HepG2 (cell line): ENCODE data around the gene TXNDC11. TPM values are rescaled to one million over a fixed set of nuclear protein-coding genes. Genes with fewer than 3 reads are reported as not detected.

ENCODE experiments used
- ATAC-seq: fragments of 200-7000 bp; cut with Tn5 transposase; 3 replicates; pipeline ENCODE4 v1.9.1; 2020; ENCODE audit warnings: mild to moderate bottlenecking, moderate library complexity
- BruUV-seq: library from RNA; stranded (reverse); fragments of 400-500 nt; replicated peaks from 2 replicates; lab custom pipeline; 2021; lab: Mats Ljungman, UMichigan
- CTCF ChIA-PET: fragments of 300-600 bp; formaldehyde crosslinking; extraction: SDS; loops from one replicate; lab custom pipeline; 2021; ENCODE audit warnings: low total read pairs, inconsistent platforms, low intra/inter-chr PET ratio; lab: Yijun Ruan, JAX
- POLR2A ChIA-PET: fragments of 350-600 bp; sonication (Branson Sonifier 250); formaldehyde crosslinking; loops from one replicate; lab custom pipeline; 2020; ENCODE audit warnings: antibody characterized with exemption, inconsistent platforms; lab: Yijun Ruan, JAX
- DNase-seq: peaks from one replicate; pipeline ENCODE4 v3.0.0-alpha.2; 2015; ENCODE audit warnings: low spot score
- FAIRE-seq: peaks from 3 replicates; lab custom pipeline; 2011; peaks lifted over from hg19 to GRCh38; lab: Jason Lieb, UNC
- H2AFZ ChIP-seq: one replicate; pipeline ENCODE4 v1.6.1; 2011; ENCODE audit warnings: low read length, inconsistent platforms
- H3K27ac ChIP-seq: fragments of 300-600 bp; 3 replicates; pipeline ENCODE4 v1.8.0; 2011; ENCODE audit warnings: mixed run types, mild to moderate bottlenecking, mixed read lengths, low read length, inconsistent platforms; ENCODE audit not compliant: insufficient read depth; ENCODE audit errors: extremely low read length
- H3K27me3 ChIP-seq, 2 experiments: fragments of 200-600 bp in 1 of 2; 2 replicates in 1 of 2; 3 replicates in 1 of 2; pipeline versions ENCODE4 v1.6.0 to v1.8.0; 2011; ENCODE audit warnings: low read length in 2 of 2, mild to moderate bottlenecking in 2 of 2, moderate library complexity in 2 of 2, inconsistent platforms in 1 of 2; ENCODE audit not compliant: insufficient read depth in 2 of 2, control insufficient read depth in 1 of 2
- H3K36me3 ChIP-seq, 2 experiments: fragments of 200-600 bp in 1 of 2; replicated peaks in 1 of 2; 2 replicates in 1 of 2; 3 replicates in 1 of 2; pipeline versions ENCODE4 v1.5.1 to v1.8.0; 2011; ENCODE audit warnings: low read length in 2 of 2, inconsistent platforms in 1 of 2; ENCODE audit not compliant: insufficient read depth in 2 of 2, control insufficient read depth in 1 of 2
- H3K4me1 ChIP-seq: 2 replicates; pipeline ENCODE4 v1.5.1; 2012; ENCODE audit warnings: low read length, inconsistent platforms; ENCODE audit not compliant: insufficient read depth
- H3K4me2 ChIP-seq: 2 replicates; pipeline ENCODE4 v1.6.0; 2011; ENCODE audit warnings: low read depth, low read length, inconsistent platforms
- H3K4me3 ChIP-seq, 3 experiments: fragments of 200-600 bp in 1 of 3; sonication (generic), shearing (Covaris generic) in 1 of 3; replicated peaks in 1 of 3; 2 replicates each; pipeline ENCODE4 v1.5.1; 2011 to 2016; ENCODE audit warnings: low read length in 3 of 3, inconsistent platforms in 2 of 3, low read depth in 2 of 3, mild to moderate bottlenecking in 2 of 3, control low read depth in 1 of 3, mixed read lengths in 1 of 3; ENCODE audit not compliant: insufficient read depth in 1 of 3
- H3K79me2 ChIP-seq: one replicate; pipeline ENCODE4 v1.6.1; 2011; ENCODE audit warnings: low read length, inconsistent platforms; ENCODE audit not compliant: insufficient read depth
- H3K9ac ChIP-seq: 2 replicates; pipeline ENCODE4 v1.6.0; 2011; ENCODE audit warnings: mild to moderate bottlenecking, low read depth, low read length, inconsistent platforms; ENCODE audit not compliant: insufficient read depth
- H3K9me3 ChIP-seq: 2 replicates; pipeline ENCODE4 v1.5.1; 2012; ENCODE audit warnings: mild to moderate bottlenecking, low read length
- H4K20me1 ChIP-seq: 2 replicates; pipeline ENCODE4 v1.6.0; 2011; ENCODE audit warnings: inconsistent platforms, mild to moderate bottlenecking, low read length, moderate library complexity; ENCODE audit not compliant: insufficient read depth
- MIER3 ChIP-seq: IDR thresholded peaks from 2 replicates; pipeline ENCODE4 v1.6.1; 2016; ENCODE audit warnings: missing compliant biosample characterization, borderline replicate concordance
- MLLT10 ChIP-seq: sonication (generic); formaldehyde crosslinking; IDR thresholded peaks from 2 replicates; pipeline ENCODE4 v1.4.0; 2020; ENCODE audit warnings: missing genetic modification reagents
- TAF15 ChIP-seq: fragments of 200-400 bp; formaldehyde crosslinking; IDR thresholded peaks from one replicate; pipeline ENCODE4 v1.6.1; 2018; ENCODE audit warnings: mild to moderate bottlenecking, low read depth, low read length; ENCODE audit not compliant: poor library complexity, severe bottlenecking
- ZBTB2 ChIP-seq: sonication (generic); formaldehyde crosslinking; IDR thresholded peaks from 2 replicates; pipeline ENCODE4 v1.8.0; 2022; ENCODE audit warnings: low read depth, missing genetic modification reagents
- ZBTB26 ChIP-seq: IDR thresholded peaks from 2 replicates; pipeline ENCODE4 v1.6.1; 2016; ENCODE audit warnings: missing compliant biosample characterization, missing genetic modification reagents, borderline replicate concordance
- ZNF407 ChIP-seq: sonication (generic); formaldehyde crosslinking; IDR thresholded peaks from one replicate; pipeline ENCODE4 v1.5.1; 2020; ENCODE audit warnings: mild to moderate bottlenecking, missing genetic modification reagents; ENCODE audit errors: not compliant biosample characterization
- ZNF740 ChIP-seq: sonication (generic); formaldehyde crosslinking; IDR thresholded peaks from 2 replicates; pipeline ENCODE4 v1.4.0; 2020; ENCODE audit warnings: missing genetic modification reagents
- ZSCAN21 ChIP-seq: sonication (generic); formaldehyde crosslinking; IDR thresholded peaks from 2 replicates; pipeline ENCODE4 v1.8.0; 2022; ENCODE audit warnings: mild to moderate bottlenecking, missing genetic modification reagents, moderate library complexity, borderline replicate concordance
- WGBS: methylation state at CpG from one replicate; pipeline ENCODE4 v1.1.6; 2017; ENCODE audit warnings: low lambda C conversion rate; 5-methylcytosine and 5-hydroxymethylcytosine counted together
- in situ Hi-C: cut with HindIII; loops from 2 replicates; pipeline ENCODE4 v1.10.0; 2017; ENCODE audit warnings: low pct_unique_long_range_greater_than_20kb; ENCODE audit not compliant: extremely low pct_ligation_motif_present
- intact Hi-C: fragments of 100-400 bp; cut with micrococcal nuclease; formaldehyde crosslinking; loops from one replicate; pipeline ENCODE4 v1.10.0; 2022; ENCODE audit not compliant: unreplicated experiment
- polyA plus RNA-seq, 8 experiments: library from polyadenylated mRNA; depleted of rRNA in 3 of 8; stranded (reverse) in 7 of 8; unstranded in 1 of 8; fragments of >200 nt; fragmentation: Illumina TruSeq in 4 of 8; extraction: Trizol in 4 of 8; gene quantifications; 2 replicates each; pipeline versions ENCODE4 v1.2.1 to v1.2.3, GENCODE V29; 2011 to 2016; ENCODE audit warnings: low read depth in 4 of 8, missing spikeins in 1 of 8, mixed read lengths in 1 of 8; ENCODE audit not compliant: insufficient read depth in 1 of 8
- total RNA-seq, 5 experiments: library from RNA; depleted of rRNA; stranded (reverse); fragments of >200 nt; fragmentation: Illumina TruSeq; extraction: Trizol; gene quantifications; 2 replicates each; pipeline ENCODE4 v1.2.3, GENCODE V29; 2016; ENCODE audit warnings: low read depth in 1 of 5

The TXNDC11 gene
- total and polyA plus RNA-seq, 2 of the 13 experiments (the other 11 are each of a cell fraction or from before 2014, with no cell fraction given) = 74.9 to 123 TPM

- no peak for TF ChIP-seq ZNF407 (CRISPR knock-in tag)
These were observed 59.5 kb downstream of the TXNDC11 start (continued) for GRCh38 chr16:11683145-11683544.

GRCh38 chr16:11682655-11683096, 60.0 kb downstream of the TXNDC11 start:
- FAIRE-seq = no peak
- H3K27me3 ChIP-seq = no peaks in the 10 kb centered on the region
- no TSS peak for BruUV-seq
- no peaks in the 10 kb centered on the region for H3K4me1 ChIP-seq
- POLR2A ChIA-PET = no interaction called here
- intact Hi-C loops (no loop called here), in situ Hi-C loops (no loop called here)
- no peaks in the 10 kb centered on the region for H3K9me3 ChIP-seq
- DNase-seq = no peak
- no peaks in the 10 kb centered on the region for H3K79me2 ChIP-seq
- no peak overlapping the region for H3K27ac ChIP-seq
- no peak overlapping the region for H3K4me2 ChIP-seq
- TF ChIP-seq ZBTB26 (CRISPR knock-in tag) = no peak
- no peak for TF ChIP-seq ZSCAN21 (CRISPR knock-in tag)
- TF ChIP-seq MIER3 = no peak
- TF ChIP-seq TAF15 = no peak
- no peak for TF ChIP-seq ZBTB2 (CRISPR knock-in tag)
- no peak for TF ChIP-seq ZNF740 (CRISPR knock-in tag)
- TF ChIP-seq MLLT10 = no peak
- no peak overlapping the region for H3K4me3 ChIP-seq
- no peak for ATAC-seq
- no peak overlapping the region for H2AFZ ChIP-seq
- no peak overlapping the region for H3K9ac ChIP-seq
- H4K20me1 ChIP-seq = no peaks in the 10 kb centered on the region; the same call in 1 of the 2 replicates
- CTCF ChIA-PET = no interaction called here
- H3K36me3 ChIP-seq = peaks cover 54 to 100% of the 10 kb centered on the region in 2 experiments
- WGBS = 94% methylated on average over 5 of the region's 5 CpGs
